Esophagus muscularis mucosa (tissue), 4 donors: ENCODE measurements around the gene TMED10. TPM values are rescaled to one million over a fixed set of nuclear protein-coding genes. Genes with fewer than 3 reads are reported as not detected.

Experiments used
- DNase-seq: peaks from one replicate; pipeline ENCODE4 v3.0.0-alpha.2; 2017; ENCODE audit errors: extremely low spot score
- H3K27ac ChIP-seq, 4 donors: fragments of 200-600 bp; sonication (generic); replicated peaks in 1 of 4; 1 replicate in 3 of 4; 2 replicates in 1 of 4; pipeline ENCODE4 v1.5.1; 2016 to 2019; ENCODE audit warnings: mild to moderate bottlenecking in 1 of 4
- H3K27me3 ChIP-seq, 4 donors: fragments of 200-600 bp; sonication (generic); one replicate each; pipeline versions ENCODE4 v1.5.1 to v1.6.0; 2016 to 2019
- H3K36me3 ChIP-seq, 4 donors: fragments of 200-600 bp; sonication (generic); one replicate each; pipeline ENCODE4 v1.5.1; 2016 to 2019
- H3K4me1 ChIP-seq, 4 donors: fragments of 200-600 bp; sonication (generic); one replicate each; pipeline ENCODE4 v1.5.1; 2016 to 2019
- H3K4me3 ChIP-seq, 4 donors: fragments of 200-600 bp; sonication (generic); 1 replicate in 2 of 4; 2 replicates in 2 of 4; pipeline ENCODE4 v1.5.1; 2016 to 2019; ENCODE audit warnings: mild to moderate bottlenecking in 4 of 4, moderate library complexity in 1 of 4
- H3K9me3 ChIP-seq, 4 donors: fragments of 200-600 bp; sonication (generic); 1 replicate in 3 of 4; 2 replicates in 1 of 4; pipeline ENCODE4 v1.5.1; 2016 to 2019
- CTCF ChIP-seq, 3 experiments: fragments of 200-600 bp in 2 of 3; fragments of 450-650 bp in 1 of 3; sonication (generic) in 2 of 3; IDR thresholded peaks; one replicate each; pipeline ENCODE4 v1.5.1; 2017 to 2019; ENCODE audit warnings: antibody characterized with exemption in 3 of 3, mild to moderate bottlenecking in 2 of 3, moderate library complexity in 1 of 3
- EP300 ChIP-seq: sonication (generic); formaldehyde crosslinking; IDR thresholded peaks from one replicate; pipeline ENCODE4 v1.6.1; 2017; ENCODE audit warnings: antibody characterized with exemption
- POLR2A ChIP-seq: fragments of 450-650 bp; IDR thresholded peaks from one replicate; pipeline ENCODE4 v1.6.1; 2017; ENCODE audit warnings: antibody characterized with exemption, moderate library complexity, mild to moderate bottlenecking, low read depth
- POLR2AphosphoS5 ChIP-seq, 2 donors: sonication (generic); formaldehyde crosslinking; IDR thresholded peaks; one replicate each; pipeline ENCODE4 v1.6.1; 2017; ENCODE audit warnings: antibody characterized with exemption in 2 of 2
- WGBS: methylation state at CpG from one replicate; pipeline ENCODE4 v1.1.5; 2018; 5-methylcytosine and 5-hydroxymethylcytosine counted together
- intact Hi-C: fragments of 100-400 bp; cut with DNase I; formaldehyde crosslinking; loops from one replicate; pipeline ENCODE4 v1.15.1; 2023
- total RNA-seq, 4 donors: library from RNA; depleted of rRNA; stranded (reverse); fragments of >200 nt; gene quantifications; one replicate each; pipeline versions ENCODE4 v1.1.0 to v1.2.1, GENCODE V29; 2016

The TMED10 gene
- 100 to 1,000 TPM; 115 to 164 (median 129) TPM for total RNA-seq

DNA sequence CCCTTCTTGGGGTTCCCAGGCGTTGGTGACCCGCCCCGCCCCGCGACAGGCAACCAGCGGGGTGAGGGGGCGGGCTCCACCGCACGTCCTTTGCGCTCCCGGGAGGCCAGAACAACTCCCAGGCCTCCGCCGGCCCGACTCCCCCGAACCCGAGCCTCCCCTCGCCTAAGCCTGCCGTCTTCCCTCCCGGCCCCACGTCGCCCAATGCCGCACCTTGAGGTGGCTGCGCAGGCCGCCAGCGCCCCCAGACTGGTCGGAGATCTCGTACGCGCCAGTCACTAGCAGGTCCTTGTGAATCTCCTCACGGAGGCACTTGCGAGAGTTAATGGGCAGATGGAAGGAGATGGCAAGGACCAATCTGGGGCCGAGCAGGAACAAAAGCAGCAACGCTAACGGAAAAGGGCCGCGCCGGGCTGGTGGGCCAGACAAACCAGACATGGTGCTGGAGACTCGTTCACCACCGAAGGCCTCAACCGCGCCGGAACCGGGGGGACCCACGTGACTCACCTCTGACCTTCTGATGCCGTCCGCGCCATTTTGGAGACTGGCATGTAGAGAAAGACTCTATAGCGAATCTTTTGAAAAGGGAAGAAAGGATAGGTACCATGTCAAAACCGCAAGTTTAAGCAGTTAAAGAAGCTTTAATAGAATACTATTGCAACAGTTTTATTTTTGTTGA, at the start of gene TMED10:
TMED10 (minus strand) TSS at position 471 of the 679 bp plus-strand sequence; CDS start at position 438, 33 bp downstream.
- DNase-seq, result peak; percentile 98
- H3K4me3 ChIP-seq, result peak within 1 kb of the TSS; percentile 83 to 96 (median 88)
- H3K36me3 ChIP-seq, result peaks cover 0 to 4% (median 0%) of the 10 kb centered on the region in 4 donors
- H3K27ac ChIP-seq, result peak within 1 kb of the TSS; percentile 94 to 99 (median 97)
- no peaks in the 10 kb centered on the region for H3K27me3 ChIP-seq
- H3K9me3 ChIP-seq, result no peaks in the 10 kb centered on the region
- under 1% methylated on average over 19 of the region's 49 CpGs for WGBS
- TF ChIP-seq POLR2AphosphoS5 (IDR thresholded peaks at IDR 0.05) (peak; percentile 58 to 90), CTCF (IDR thresholded peaks at IDR 0.05) (no peak), EP300 (no peak), POLR2A (no peak)
- intact Hi-C loops, result loop anchor here (5.0 kb wide), 2 partner anchors 101 to 121 kb away; partner anchors contain the start of gene FOS
- H3K4me1 ChIP-seq, result peaks cover 25 to 42% (median 35%) of the 10 kb centered on the region in 4 donors

DNA sequence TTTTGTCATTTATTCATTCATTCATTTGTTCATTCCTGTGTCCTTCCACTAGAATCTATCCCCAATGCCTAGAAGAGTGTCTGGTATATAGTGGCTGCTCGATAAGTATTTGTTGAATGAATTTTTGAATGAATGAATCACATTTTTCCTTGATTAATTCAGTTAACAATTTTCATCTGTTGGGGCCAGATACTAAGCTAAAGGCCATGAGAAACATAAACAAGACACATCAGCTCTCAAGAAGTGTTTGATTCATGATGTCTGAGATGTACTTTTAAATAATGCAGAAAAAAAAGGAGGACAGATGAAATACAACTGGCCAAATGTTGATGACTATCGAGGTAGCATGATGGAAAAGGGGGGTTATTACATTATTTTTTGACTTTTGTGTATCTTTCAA, 48.1 kb upstream of the TMED10 start:
- H3K36me3 ChIP-seq, result no peaks in the 10 kb centered on the region
- no peaks in the 10 kb centered on the region for H3K27me3 ChIP-seq
- intact Hi-C loops, result no loop called here
- no peak for DNase-seq
- H3K9me3 ChIP-seq, result no peaks in the 10 kb centered on the region
- no peak for TF ChIP-seq POLR2A
- TF ChIP-seq EP300, result no peak
- no peak for TF ChIP-seq CTCF (IDR thresholded peaks at IDR 0.05)
- no peak for TF ChIP-seq POLR2AphosphoS5 (IDR thresholded peaks at IDR 0.05)
- WGBS, result 75% methylated on average over 2 of the region's 2 CpGs
- no peak overlapping the region for H3K27ac ChIP-seq
- no peak overlapping the region for H3K4me3 ChIP-seq
- peaks cover 0 to 6% (median 1%) of the 10 kb centered on the region in 4 donors for H3K4me1 ChIP-seq

DNA sequence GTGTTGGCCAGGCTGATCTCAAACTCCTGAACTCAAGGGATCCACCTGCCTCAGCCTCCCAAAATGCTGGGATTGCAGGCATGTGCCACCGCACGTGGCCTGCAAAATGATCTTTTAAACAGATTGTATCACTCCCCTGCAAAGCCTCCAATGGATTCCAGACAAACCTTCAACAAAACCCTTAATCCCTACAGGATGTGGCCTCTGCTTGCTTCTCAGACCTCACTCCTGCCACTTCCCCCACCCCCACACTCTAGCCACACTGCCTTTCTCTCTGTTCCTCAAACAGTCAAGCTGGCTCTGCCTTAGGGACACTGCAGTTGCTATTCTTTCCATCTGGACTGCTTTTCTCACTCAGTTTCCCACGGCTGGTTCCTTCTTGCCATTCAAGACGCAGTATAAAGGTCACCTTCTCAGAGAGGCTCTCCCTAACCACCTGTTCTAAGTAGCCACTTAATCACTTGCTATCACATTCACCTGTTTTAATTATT, 47.3 kb upstream of the TMED10 start:
- no peak for DNase-seq
- TF ChIP-seq POLR2AphosphoS5 (IDR thresholded peaks at IDR 0.05) (no peak), POLR2A (no peak), EP300 (no peak), CTCF (IDR thresholded peaks at IDR 0.05) (no peak)
- WGBS, result 80% methylated on average over 4 of the region's 4 CpGs
- intact Hi-C loops, result no loop called here
- H3K4me1 ChIP-seq, result peaks cover 0 to 6% (median 0%) of the 10 kb centered on the region in 4 donors
- no peaks in the 10 kb centered on the region for H3K36me3 ChIP-seq
- no peaks in the 10 kb centered on the region for H3K9me3 ChIP-seq
- H3K27ac ChIP-seq, result no peak overlapping the region
- H3K4me3 ChIP-seq, result no peak overlapping the region
- no peaks in the 10 kb centered on the region for H3K27me3 ChIP-seq

GRCh38 chr14:75222208-75222701, 45.8 kb upstream of the TMED10 start:
- no peak overlapping the region for H3K4me3 ChIP-seq
- WGBS, result 71% methylated on average over 12 of the region's 12 CpGs
- no peak for DNase-seq

More at GRCh38 chr14:75222208-75222701, 45.8 kb upstream of the TMED10 start:
- intact Hi-C loops, result no loop called here
- no peaks in the 10 kb centered on the region for H3K9me3 ChIP-seq
- no peak overlapping the region for H3K27ac ChIP-seq
- peaks cover 0 to 6% (median 0%) of the 10 kb centered on the region in 4 donors for H3K4me1 ChIP-seq
- no peaks in the 10 kb centered on the region for H3K36me3 ChIP-seq
- no peaks in the 10 kb centered on the region for H3K27me3 ChIP-seq
- TF ChIP-seq CTCF (IDR thresholded peaks at IDR 0.05) (no peak), POLR2AphosphoS5 (IDR thresholded peaks at IDR 0.05) (peak in 1 of 2 donors; percentile 25), EP300 (peak; percentile 1)
